Loucy (cell line): ENCODE results near the gene USP2.

Experiments used
- H2AFZ ChIP-seq: fragments of 200-600 bp; sonication (generic); 2 replicates; pipeline ENCODE4 v1.6.0; 2016; ENCODE audit warnings: antibody characterized with exemption, mild to moderate bottlenecking, low read length, moderate library complexity
- H3F3A ChIP-seq: fragments of 200-600 bp; 2 replicates; pipeline ENCODE4 v1.6.0; 2016; ENCODE audit warnings: antibody characterized with exemption, low read depth, mild to moderate bottlenecking
- H3K27me3 ChIP-seq: fragments of 200-600 bp; sonication (generic); 2 replicates; pipeline ENCODE4 v1.6.1; 2014; ENCODE audit warnings: low read length, mild to moderate bottlenecking; ENCODE audit not compliant: insufficient read depth, poor library complexity, severe bottlenecking
- H3K36me3 ChIP-seq: fragments of 200-600 bp; sonication (generic); 2 replicates; pipeline ENCODE4 v1.6.1; 2016; ENCODE audit warnings: low read length; ENCODE audit not compliant: insufficient read depth
- H3K4me1 ChIP-seq: fragments of 200-600 bp; sonication (generic); 2 replicates; pipeline ENCODE4 v1.5.1; 2014; ENCODE audit warnings: low read length, mild to moderate bottlenecking; ENCODE audit not compliant: insufficient read depth, poor library complexity, severe bottlenecking
- H3K4me2 ChIP-seq: fragments of 200-600 bp; sonication (generic); 2 replicates; pipeline ENCODE4 v1.6.0; 2014; ENCODE audit warnings: antibody characterized with exemption, low read length, low read depth, mild to moderate bottlenecking; ENCODE audit not compliant: poor library complexity, severe bottlenecking
- H3K4me3 ChIP-seq: fragments of 200-600 bp; sonication (generic); 2 replicates; pipeline ENCODE4 v1.5.1; 2014; ENCODE audit warnings: low read length, mild to moderate bottlenecking, mixed read lengths; ENCODE audit not compliant: poor library complexity, severe bottlenecking
- H3K79me2 ChIP-seq: fragments of 200-600 bp; sonication (generic); 2 replicates; pipeline ENCODE4 v1.6.1; 2014; ENCODE audit warnings: low read length; ENCODE audit not compliant: insufficient read depth
- H3K9ac ChIP-seq: fragments of 200-600 bp; sonication (generic); 2 replicates; pipeline ENCODE4 v1.6.0; 2014; ENCODE audit warnings: mild to moderate bottlenecking, low read depth, low read length, moderate library complexity; ENCODE audit not compliant: poor library complexity, severe bottlenecking
- H3K9me2 ChIP-seq: fragments of 200-600 bp; sonication (generic); replicated peaks from 2 replicates; pipeline ENCODE4 v1.6.1; 2016; ENCODE audit warnings: low read depth, low read length, mixed read lengths
- H3K9me3 ChIP-seq: fragments of 200-600 bp; sonication (generic); 2 replicates; pipeline ENCODE4 v1.6.1; 2014; ENCODE audit warnings: mild to moderate bottlenecking, antibody characterized with exemption, low read length, low read depth; ENCODE audit not compliant: insufficient read depth
- H4K20me1 ChIP-seq: fragments of 200-600 bp; sonication (generic); 2 replicates; pipeline ENCODE4 v1.6.0; 2014; ENCODE audit warnings: antibody characterized with exemption, low read length, mild to moderate bottlenecking; ENCODE audit not compliant: insufficient read depth, poor library complexity, severe bottlenecking
- EZH2phosphoT487 ChIP-seq: fragments of 200-600 bp; IDR thresholded peaks from 2 replicates; pipeline ENCODE4 v1.6.1; 2018; ENCODE audit warnings: antibody characterized with exemption, mild to moderate bottlenecking, moderate library complexity, borderline replicate concordance
- TF ChIP-seq, protein P1 (sequence below): fragments of 200-600 bp; sonication (generic); conservative IDR thresholded peaks from 2 replicates; pipeline ENCODE4 v1.5.1; 2014; ENCODE audit warnings: mild to moderate bottlenecking, antibody characterized with exemption, low read length

The USP2 gene

DNA sequence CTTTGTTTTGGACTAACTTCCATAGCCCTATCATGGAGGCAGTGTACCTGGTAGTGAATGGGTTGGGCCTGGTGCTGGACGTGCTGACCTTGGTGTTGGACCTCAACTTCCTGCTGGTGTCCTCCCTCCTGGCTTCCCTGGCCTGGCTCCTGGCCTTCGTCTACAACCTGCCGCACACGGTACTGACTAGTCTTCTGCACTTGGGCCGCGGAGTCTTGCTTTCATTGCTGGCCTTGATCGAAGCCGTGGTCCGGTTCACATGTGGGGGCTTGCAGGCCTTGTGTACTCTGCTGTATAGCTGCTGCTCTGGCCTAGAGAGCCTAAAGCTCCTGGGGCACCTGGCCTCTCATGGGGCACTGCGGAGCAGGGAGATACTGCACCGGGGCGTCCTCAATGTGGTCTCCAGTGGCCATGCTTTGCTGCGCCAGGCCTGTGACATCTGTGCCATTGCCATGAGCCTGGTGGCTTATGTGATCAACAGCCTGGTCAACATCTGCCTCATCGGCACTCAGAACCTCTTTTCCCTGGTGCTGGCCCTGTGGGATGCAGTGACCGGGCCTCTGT lies 46.3 kb downstream of the USP2 start:
- Histone ChIP-seq H3F3A (no peaks in the 10 kb centered on the region), H3K4me3 (peak overlapping the region; percentile 99), H3K9ac (peak overlapping the region; percentile 100), H3K9me3 (no peaks in the 10 kb centered on the region), H3K4me1 (peaks cover 51% of the 10 kb centered on the region), H3K27me3 (peaks cover 5% of the 10 kb centered on the region), H3K9me2 (no peaks in the 10 kb centered on the region), H2AFZ (no peak overlapping the region), H4K20me1 (peaks cover 9% of the 10 kb centered on the region), H3K36me3 (no peaks in the 10 kb centered on the region), H3K4me2 (peak overlapping the region; percentile 99), H3K79me2 (peaks cover 39% of the 10 kb centered on the region)
- TF ChIP-seq EZH2phosphoT487: no peak
- TF ChIP-seq, protein P1, sequence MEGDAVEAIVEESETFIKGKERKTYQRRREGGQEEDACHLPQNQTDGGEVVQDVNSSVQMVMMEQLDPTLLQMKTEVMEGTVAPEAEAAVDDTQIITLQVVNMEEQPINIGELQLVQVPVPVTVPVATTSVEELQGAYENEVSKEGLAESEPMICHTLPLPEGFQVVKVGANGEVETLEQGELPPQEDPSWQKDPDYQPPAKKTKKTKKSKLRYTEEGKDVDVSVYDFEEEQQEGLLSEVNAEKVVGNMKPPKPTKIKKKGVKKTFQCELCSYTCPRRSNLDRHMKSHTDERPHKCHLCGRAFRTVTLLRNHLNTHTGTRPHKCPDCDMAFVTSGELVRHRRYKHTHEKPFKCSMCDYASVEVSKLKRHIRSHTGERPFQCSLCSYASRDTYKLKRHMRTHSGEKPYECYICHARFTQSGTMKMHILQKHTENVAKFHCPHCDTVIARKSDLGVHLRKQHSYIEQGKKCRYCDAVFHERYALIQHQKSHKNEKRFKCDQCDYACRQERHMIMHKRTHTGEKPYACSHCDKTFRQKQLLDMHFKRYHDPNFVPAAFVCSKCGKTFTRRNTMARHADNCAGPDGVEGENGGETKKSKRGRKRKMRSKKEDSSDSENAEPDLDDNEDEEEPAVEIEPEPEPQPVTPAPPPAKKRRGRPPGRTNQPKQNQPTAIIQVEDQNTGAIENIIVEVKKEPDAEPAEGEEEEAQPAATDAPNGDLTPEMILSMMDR: no peak

DNA sequence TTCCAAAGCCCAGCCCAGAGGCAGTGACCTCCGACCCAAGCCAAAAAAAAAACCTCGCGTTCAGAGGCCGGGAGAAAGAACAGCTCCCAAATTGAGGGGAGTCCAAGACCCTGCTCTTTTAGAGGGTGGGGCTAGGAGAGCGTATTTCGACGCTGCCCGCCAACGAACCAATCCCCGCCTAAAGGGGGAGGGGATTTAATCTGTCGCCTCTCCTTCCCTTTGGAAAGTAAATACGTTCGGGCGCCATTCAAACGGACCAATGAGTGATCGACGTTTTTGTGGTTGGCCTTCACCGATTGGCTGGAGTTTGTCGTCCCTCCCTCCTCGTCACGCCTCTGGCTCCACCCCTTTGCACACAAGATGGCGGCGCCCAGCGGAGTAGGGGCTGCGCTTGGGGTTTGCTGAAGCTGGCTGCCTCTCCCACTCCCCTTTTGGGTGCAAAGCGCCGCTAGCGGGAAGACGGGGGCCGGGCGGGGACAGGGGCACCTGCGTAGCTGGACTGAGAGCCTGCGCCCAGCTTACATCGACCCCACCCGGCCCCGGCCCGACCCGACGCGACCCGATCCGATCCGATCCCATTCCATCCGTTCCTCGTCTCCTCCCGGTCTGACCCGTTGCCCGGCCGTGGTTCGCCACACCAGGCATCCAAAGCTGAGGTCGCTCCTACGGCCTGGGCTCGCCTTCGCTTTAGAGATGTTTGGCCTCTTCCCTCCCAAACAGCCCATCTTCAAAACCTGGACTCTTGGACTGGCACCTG lies 47.1 kb downstream of the USP2 start, which contains the start of gene RNF26:
RNF26 (plus strand) TSS at position 354 of the 757 bp plus-strand sequence. CDS start 596 bp downstream, outside the sequence.
- Histone ChIP-seq H3F3A (no peaks in the 10 kb centered on the region), H3K36me3 (no peaks in the 10 kb centered on the region), H3K9me2 (no peaks in the 10 kb centered on the region), H4K20me1 (peaks cover 9% of the 10 kb centered on the region), H3K4me2 (peak within 1 kb of the TSS; percentile 99), H3K4me3 (peak within 1 kb of the TSS; percentile 99), H2AFZ (peak within 1 kb of the TSS; percentile 82), H3K79me2 (peaks cover 39% of the 10 kb centered on the region), H3K9me3 (no peaks in the 10 kb centered on the region), H3K4me1 (peaks cover 51% of the 10 kb centered on the region), H3K27me3 (peaks cover 5% of the 10 kb centered on the region), H3K9ac (peak within 1 kb of the TSS; percentile 100)
- TF ChIP-seq EZH2phosphoT487: no peak
- TF ChIP-seq, protein P1: no peak

DNA sequence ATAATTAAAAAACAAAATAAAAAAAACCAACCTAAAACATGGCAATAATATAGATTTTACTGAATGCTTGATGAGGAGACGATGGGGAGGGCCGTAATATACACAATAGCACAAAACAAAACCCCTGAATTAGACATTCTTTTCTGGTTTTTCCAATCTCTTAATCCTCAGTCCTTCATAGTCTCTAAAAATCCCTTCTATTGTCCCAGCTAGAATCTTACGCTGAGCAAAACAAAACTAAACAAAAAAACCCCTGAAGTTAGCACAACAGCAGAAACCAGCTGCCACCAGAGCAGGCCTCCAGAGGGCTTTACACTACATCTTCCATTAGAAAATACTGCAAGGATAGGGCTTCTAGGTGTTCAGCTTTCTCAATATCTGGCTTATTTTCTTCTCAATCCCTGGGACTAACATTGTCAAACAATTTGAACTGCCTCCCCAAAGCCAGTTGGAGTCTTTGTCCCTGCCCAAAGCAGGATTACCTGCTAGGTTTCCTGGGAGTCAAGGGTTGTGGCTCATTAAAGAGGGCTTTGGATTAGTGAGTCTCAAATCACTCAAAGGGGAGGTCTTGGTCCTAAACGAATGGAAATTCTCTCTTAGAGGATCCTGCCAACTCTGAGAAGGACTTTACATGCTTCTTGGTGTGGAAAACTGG lies 49.3 kb downstream of the USP2 start:
- peak overlapping the region; percentile 59 for H3K4me2 ChIP-seq
- H2AFZ ChIP-seq: peak overlapping the region; percentile 76
- TF ChIP-seq EZH2phosphoT487: no peak
- TF ChIP-seq, protein P1: no peak
- H3K27me3 ChIP-seq: peaks cover 5% of the 10 kb centered on the region
- no peaks in the 10 kb centered on the region for H3F3A ChIP-seq
- H3K36me3 ChIP-seq: no peaks in the 10 kb centered on the region
- no peaks in the 10 kb centered on the region for H3K9me3 ChIP-seq
- H4K20me1 ChIP-seq: peaks cover 4% of the 10 kb centered on the region
- no peaks in the 10 kb centered on the region for H3K9me2 ChIP-seq
- H3K9ac ChIP-seq: peak overlapping the region; percentile 100
- H3K4me1 ChIP-seq: peaks cover 39% of the 10 kb centered on the region
- no peak overlapping the region for H3K4me3 ChIP-seq
- H3K79me2 ChIP-seq: peaks cover 29% of the 10 kb centered on the region
